GM18508 (cell line): ENCODE results near the gene PPP1R37.

ENCODE experiments used
- ATAC-seq: cut with Tn5 transposase; IDR thresholded peaks from one replicate; pipeline ENCODE4 v1.9.1; 2021; ENCODE audit warnings: moderate number of reproducible peaks; ENCODE audit not compliant: insufficient read depth, unreplicated experiment

PPP1R37 gene

DNA sequence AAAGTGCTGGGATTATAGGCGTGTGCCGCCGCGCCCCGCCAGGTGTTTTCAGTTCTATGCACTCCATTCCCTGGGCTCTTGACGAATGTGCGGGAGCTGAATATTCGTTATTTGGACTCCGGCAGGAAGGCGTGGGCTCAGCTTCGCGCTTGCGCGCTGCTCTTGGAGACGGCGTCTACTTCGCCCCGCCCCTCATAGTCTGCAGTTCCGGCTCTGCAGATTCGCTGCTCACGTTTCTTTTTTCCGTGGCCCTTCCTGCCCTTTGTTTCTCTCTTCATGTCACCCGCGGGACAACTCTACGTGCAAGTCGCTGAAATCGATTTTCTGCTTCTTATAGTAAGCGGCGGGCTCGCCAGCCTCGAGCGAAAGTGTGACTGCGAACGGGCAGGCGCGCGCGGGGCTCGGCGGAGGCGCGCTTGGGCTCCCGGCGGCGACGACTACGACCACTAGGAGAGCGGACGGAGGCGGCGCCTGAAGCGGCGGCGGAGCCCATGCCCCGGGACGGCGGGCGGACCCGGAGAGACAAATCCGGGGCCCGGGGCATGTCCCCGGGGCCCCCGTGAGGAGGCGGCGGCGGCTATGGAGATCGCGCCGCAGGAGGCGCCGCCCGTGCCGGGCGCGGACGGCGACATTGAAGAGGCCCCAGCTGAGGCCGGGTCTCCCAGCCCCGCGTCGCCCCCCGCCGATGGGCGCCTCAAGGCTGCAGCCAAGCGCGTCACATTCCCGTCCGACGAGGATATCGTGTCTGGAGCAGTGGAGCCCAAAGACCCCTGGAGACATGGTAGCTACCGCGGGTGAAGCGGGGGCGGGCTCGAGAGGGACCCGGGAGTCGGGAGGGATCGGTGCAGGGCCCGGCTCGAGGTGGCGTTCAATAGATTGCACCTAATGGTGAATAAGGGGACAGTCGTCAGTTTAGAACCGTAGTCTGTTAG lies at the start of gene PPP1R37:
Gene PPP1R37 (plus strand): TSS at position 433 of the 932 bp plus-strand sequence. CDS start 147 bp downstream, at position 580.
- no peak for ATAC-seq

DNA sequence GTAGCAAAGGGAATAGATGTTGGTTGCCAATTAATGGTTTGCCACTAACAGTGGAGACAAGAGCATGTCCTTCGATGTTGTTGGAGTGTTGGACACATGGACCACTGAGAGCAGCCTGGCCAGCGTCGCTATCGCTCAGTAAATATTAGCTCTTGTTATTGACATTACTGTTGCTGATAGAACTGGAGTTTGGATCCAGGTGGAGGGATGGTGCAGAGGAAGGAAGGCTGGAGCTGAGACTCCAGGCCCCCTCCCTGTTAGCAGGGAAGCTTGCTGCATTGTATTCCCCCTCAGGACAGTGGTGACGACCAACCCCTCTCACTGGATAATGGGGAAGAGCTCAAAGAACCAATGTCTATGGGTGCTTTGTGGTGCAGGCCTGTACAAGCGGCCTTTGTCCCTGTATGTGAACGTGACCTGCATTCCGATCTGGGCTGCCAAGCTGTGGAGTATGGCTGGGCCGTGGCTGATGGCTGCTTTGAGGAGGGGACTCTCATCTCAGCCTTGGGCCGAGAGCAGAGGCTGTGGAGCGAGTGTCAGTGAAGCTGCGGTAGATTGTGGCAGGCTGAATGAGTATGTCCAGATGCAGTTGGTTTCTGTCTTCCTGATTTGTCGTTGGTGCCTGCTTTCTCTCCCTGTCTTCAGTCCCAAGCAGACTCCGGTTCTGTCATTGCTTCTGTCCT lies 47.2 kb upstream of the PPP1R37 start:
- no peak for ATAC-seq

- no peak for ATAC-seq
Measured at GRCh38 chr19:45046355-45046754, 46.6 kb upstream of the PPP1R37 start.

GRCh38 chr19:45047188-45047797 lies 45.7 kb upstream of the PPP1R37 start:
- ATAC-seq, result no peak

DNA sequence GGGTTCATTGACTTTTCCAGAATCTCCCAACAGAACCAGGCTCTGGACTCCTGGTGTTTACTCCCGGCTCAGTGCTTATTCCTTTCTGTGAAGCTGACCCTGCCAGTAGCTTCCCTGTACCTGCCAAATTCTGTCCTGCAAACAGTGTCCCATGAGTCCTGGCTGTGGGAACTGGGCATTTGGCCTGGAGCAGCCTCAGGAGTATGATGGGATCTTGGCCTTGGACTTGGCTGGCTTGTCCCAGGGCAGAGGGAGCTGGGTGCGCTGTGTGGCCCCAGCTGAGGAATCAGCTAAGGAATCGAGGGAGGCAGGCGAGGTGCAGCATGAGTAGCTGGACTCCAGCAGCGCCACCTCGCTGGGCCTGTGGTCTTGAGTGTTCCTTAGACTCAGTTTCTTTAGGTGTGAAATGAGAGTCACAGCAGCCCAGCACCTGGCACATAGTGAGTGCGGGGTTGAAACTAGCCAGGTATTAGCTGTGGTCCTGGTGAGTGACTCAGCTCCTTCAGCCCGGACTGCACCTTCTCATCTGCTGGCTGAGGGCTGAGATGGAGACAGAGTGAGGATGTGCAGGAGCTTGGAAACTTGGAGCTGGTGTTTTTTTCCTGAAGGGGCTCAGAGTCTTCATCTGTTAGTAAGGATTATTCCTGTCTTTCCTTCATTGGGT lies 43.8 kb upstream of the PPP1R37 start:
- no peak for ATAC-seq

- no peak for ATAC-seq
Measured at GRCh38 chr19:45050036-45050435, 42.9 kb upstream of the PPP1R37 start.

- ATAC-seq, result no peak
Measured at GRCh38 chr19:45051929-45052579, 40.9 kb upstream of the PPP1R37 start.

GRCh38 chr19:45056831-45057230 lies 36.1 kb upstream of the PPP1R37 start:
- no peak for ATAC-seq

DNA sequence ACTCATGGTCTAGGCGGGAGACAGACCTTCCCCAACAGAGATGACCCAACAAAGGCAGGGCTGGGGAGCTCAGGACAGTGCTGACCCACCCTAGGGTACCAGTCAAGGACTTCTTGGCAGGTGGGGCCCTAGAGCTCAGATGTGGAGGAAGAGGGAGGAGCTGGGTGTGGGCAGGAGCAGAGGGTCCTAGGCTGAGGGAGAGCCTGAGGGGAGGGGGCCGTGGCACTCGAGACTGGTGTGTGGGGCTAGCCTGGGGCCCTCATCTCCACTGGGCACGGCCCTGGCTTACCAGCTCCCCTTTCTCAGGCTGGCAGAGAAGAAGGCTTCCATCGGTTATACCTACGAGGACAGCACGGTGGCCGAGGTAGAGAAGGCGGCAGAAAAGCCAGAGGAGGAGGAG lies 35.5 kb upstream of the PPP1R37 start:
- ATAC-seq, result no peak

DNA sequence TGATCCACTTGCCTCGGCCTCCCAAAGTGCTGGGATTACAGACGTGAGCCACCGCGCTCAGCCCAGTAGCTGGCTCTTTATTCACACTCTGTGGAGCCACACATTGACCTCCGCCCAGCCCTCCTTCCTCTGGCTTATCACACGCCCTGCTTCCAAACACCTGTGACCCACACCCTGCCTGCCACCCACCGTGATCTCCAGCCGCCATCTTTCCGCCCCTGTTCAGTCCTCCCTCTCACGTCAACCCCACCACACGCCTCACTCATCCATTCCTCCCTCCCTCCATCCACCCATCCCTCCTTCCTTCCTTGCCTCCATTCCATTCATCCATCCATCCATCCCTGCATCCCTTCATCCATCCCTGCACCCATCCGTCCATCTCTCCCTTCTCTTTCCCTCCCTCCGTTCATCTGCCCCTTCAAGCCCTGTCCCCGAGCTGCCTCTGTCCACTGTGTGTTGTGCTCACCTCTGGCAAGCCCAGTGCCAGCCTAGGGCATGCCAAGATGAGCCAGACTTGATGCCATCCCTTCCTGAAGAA lies 34.3 kb upstream of the PPP1R37 start:
- ATAC-seq, result no peak

DNA sequence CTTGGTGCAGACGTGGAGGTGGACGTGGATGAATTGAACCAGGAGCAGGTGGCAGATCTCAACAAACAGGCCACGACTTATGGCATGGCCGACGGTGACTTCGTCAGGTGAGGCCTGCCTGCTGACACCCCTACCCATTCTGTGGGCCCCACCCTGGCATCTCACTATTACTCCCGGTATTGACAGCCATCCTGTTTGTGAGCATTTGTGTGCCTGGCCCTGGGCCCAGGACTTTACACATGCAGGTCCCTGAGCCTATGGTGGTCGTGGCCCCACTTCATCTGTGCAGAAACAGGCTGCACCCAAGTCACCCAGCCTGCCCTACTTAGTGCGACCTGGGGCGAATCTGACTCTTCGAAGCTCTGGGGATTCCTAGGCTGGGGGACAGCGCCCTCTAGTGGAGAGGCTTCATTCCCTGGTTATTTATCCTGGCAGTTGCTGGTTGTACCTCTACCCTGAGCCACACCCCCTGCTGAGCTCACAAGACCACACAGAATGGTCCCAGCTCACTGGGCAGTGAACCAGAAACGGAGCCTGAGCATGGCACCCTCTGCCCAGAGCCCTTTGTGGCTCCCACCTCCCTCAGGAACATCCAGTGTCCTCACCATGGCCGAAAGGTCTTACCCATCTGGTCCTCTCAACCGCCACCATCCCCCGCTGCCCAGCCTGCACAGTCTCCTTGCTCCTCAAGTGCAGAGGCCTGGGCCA lies 33.6 kb upstream of the PPP1R37 start:
- no peak for ATAC-seq

DNA sequence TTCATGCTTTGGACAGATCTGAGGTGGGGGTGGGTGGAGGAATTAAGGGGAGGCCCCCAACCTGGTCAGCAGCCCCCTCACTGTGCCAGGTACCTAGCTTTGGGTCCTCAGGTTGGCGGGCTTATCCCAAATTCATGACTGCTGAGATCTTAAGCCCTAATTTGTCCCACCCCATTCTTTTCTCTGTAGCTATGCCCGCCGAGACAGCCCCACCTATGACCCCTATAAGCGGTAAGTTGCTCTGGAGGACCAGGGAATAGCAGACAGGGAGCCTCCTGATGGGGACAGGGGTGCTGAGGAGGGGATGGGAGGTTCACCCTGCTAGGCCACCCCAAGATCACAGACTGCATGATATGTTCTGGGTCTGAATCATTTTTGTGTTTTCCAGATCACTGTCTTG lies 31.0 kb upstream of the PPP1R37 start:
- ATAC-seq, result no peak

GRCh38 chr19:45063851-45064801 lies 28.9 kb upstream of the PPP1R37 start:
- no peak for ATAC-seq

GRCh38 chr19:45066921-45067661 lies 25.9 kb upstream of the PPP1R37 start:
- ATAC-seq, result no peak

GRCh38 chr19:45068041-45068440 lies 24.9 kb upstream of the PPP1R37 start:
- no peak for ATAC-seq

DNA sequence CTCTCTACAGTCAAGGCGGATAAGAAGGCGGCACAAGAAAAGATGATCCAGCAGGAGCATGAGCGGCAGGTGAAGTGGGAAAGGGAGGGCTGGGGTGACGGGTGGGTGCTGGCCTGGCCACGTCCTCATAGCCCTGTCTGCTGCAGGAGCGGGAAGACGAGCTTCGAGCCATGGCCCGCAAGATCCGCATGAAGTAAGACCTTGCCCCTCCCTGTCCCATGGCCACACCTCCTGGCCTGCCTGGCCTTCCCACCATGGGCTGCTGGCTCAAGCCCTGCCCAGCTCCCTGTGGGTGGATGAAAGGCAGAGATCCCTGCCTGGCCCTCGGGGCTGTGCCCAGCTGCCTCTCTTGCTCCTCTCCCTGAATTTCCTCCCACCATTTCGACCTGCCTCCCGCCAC lies 23.9 kb upstream of the PPP1R37 start:
- ATAC-seq, result no peak

GRCh38 chr19:45070214-45070613 lies 22.8 kb upstream of the PPP1R37 start:
- ATAC-seq, result no peak
